Effector memory CD4-positive, alpha-beta T cell (primary cell): ENCODE results near the gene VAMP2.
A peak's percentile ranks its signal among the peaks of the same experiment; 100 is the strongest.

Experiments used
- DNase-seq, 3 donors: peaks; one replicate each; pipeline ENCODE4 v3.0.0-alpha.2; 2020
- H3K27ac ChIP-seq: 2 replicates; pipeline ENCODE4 v1.7.0; 2013; ENCODE audit warnings: mild to moderate bottlenecking, low read length, moderate library complexity; ENCODE audit not compliant: insufficient read depth, poor library complexity, severe bottlenecking
- H3K27me3 ChIP-seq: replicated peaks from 2 replicates; pipeline ENCODE4 v1.7.0; 2013; ENCODE audit warnings: mild to moderate bottlenecking, low read length; ENCODE audit not compliant: insufficient read depth, control insufficient read depth, poor library complexity, severe bottlenecking
- H3K36me3 ChIP-seq: 2 replicates; pipeline ENCODE4 v1.7.0; 2013; ENCODE audit warnings: mild to moderate bottlenecking, low read length, moderate library complexity; ENCODE audit not compliant: control insufficient read depth, insufficient read depth
- H3K4me1 ChIP-seq: 2 replicates; pipeline ENCODE4 v1.7.0; 2013; ENCODE audit warnings: low read length, mild to moderate bottlenecking; ENCODE audit not compliant: control insufficient read depth, insufficient read depth, poor library complexity, severe bottlenecking
- H3K4me3 ChIP-seq: 2 replicates; pipeline ENCODE4 v1.7.0; 2013; ENCODE audit warnings: low read length, low read depth, mild to moderate bottlenecking; ENCODE audit not compliant: insufficient read depth, poor library complexity, severe bottlenecking
- H3K9me3 ChIP-seq: 2 replicates; pipeline ENCODE4 v1.7.0; 2013; ENCODE audit warnings: mild to moderate bottlenecking, low read length, moderate library complexity; ENCODE audit not compliant: control insufficient read depth

The VAMP2 gene

GRCh38 chr17:8142158-8142886, 20.4 kb downstream of the VAMP2 start:
- no peaks in the 10 kb centered on the region for H3K27me3 ChIP-seq
- H3K4me3 ChIP-seq: no peak overlapping the region
- no peak overlapping the region for H3K27ac ChIP-seq
- H3K9me3 ChIP-seq: no peaks in the 10 kb centered on the region
- peaks cover 61% of the 10 kb centered on the region for H3K36me3 ChIP-seq
- DNase-seq: no peak
- peaks cover 7% of the 10 kb centered on the region for H3K4me1 ChIP-seq

DNA sequence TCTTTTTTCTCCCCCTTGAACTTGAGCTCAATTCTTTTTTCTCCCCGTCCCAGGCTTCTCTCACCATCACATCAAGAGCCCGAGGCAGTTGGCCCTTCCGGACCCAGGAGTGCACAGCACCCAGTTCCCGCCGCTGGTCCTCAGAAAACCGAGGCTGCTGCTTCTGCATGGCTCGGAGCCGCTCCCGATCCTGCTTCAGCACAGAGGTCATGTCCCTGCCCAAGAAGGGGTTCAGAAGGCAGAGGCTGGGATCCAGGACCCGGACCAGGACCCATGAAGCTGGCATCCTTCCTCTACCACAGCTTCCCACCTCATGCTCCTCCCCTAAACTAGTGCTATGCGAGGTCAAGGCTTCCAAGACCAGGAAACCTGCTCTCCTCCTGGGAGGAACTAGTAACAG, 21.0 kb downstream of the VAMP2 start:
- DNase-seq: no peak
- no peak overlapping the region for H3K27ac ChIP-seq
- H3K36me3 ChIP-seq: peaks cover 55% of the 10 kb centered on the region
- no peaks in the 10 kb centered on the region for H3K27me3 ChIP-seq
- peaks cover 7% of the 10 kb centered on the region for H3K4me1 ChIP-seq
- no peak overlapping the region for H3K4me3 ChIP-seq
- no peaks in the 10 kb centered on the region for H3K9me3 ChIP-seq

- no peak for DNase-seq
- H3K4me1 ChIP-seq: peaks cover 7% of the 10 kb centered on the region
- H3K36me3 ChIP-seq: peaks cover 48% of the 10 kb centered on the region
- no peak overlapping the region for H3K4me3 ChIP-seq
- no peak overlapping the region for H3K27ac ChIP-seq
- no peaks in the 10 kb centered on the region for H3K27me3 ChIP-seq
- no peaks in the 10 kb centered on the region for H3K9me3 ChIP-seq
Observed at GRCh38 chr17:8141045-8141444, 21.7 kb downstream of the VAMP2 start.

DNA sequence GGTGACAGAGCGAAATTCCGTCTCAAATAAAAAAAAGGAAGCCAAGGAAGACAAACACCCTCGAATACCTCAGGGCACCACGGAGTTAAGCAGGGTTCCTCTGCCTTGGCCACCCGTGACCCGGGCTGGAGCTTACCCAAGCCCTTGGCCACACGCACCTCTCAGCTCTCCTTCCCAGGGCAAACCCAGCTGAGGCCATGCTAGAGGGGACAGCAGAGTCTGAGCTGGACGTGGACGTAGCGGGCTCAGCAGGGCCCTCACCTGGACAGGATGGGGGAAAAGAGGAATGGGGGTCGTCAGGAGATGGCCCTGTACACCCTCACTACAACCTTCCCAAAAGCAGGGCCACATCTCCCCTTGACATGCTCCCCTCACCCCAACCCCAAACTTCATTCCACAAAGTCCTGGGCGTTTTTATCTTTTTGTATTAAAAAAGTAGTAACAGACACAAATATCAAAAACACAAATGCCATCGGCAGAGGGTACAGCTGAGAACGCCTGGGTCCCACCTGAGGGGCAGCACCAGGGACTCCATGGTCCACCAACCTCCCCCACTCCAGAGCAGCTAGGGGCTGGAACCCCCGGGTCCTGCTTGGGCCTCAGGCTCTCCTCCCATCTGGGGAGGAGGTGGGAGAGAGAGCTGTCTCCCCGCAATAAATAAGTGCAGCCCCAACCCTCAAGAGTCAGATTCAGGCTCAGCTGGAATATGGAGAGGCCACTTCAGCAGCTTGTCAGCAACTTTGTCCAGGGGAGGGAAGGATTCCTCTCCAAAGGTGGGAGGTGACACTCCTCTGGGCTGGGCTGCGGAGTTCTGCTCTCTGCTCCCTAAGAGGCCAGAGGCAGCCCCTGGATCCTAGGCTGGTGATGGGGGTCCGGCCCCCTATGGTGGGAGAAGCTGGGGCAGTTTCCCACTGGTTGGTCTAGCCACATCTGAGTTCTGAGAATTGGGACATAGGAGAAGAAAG, 22.4 kb downstream of the VAMP2 start:
- H3K27me3 ChIP-seq: no peaks in the 10 kb centered on the region
- H3K27ac ChIP-seq: no peak overlapping the region
- no peak for DNase-seq
- peaks cover 41% of the 10 kb centered on the region for H3K36me3 ChIP-seq
- H3K4me1 ChIP-seq: peaks cover 7% of the 10 kb centered on the region
- H3K4me3 ChIP-seq: no peak overlapping the region
- H3K9me3 ChIP-seq: no peaks in the 10 kb centered on the region

- DNase-seq: peak; percentile 88 to 90 (median 90)
- H3K9me3 ChIP-seq: no peaks in the 10 kb centered on the region
- H3K36me3 ChIP-seq: peaks cover 28% of the 10 kb centered on the region
- peak overlapping the region; percentile 83 for H3K27ac ChIP-seq
- peak overlapping the region; percentile 52 for H3K4me3 ChIP-seq
- H3K4me1 ChIP-seq: peaks cover 7% of the 10 kb centered on the region
- no peaks in the 10 kb centered on the region for H3K27me3 ChIP-seq
Observed at GRCh38 chr17:8138672-8139371, 23.9 kb downstream of the VAMP2 start.

DNA sequence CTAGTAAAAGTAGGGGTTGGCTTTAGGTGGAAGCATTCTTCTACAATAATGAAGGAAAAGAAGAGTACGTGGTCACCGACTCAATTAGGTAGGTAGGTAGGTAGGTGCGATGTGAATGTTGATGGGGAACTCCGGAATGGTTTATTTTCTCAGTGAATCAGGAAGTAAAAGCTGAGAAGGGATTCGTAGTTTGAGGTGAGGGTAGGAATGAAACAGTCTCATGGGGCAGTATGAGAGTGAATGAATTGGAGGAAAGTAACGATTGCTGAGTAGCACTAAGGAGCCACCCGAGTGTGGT, 24.4 kb downstream of the VAMP2 start:
- Histone ChIP-seq H3K36me3 (peaks cover 23% of the 10 kb centered on the region), H3K4me1 (peaks cover 7% of the 10 kb centered on the region), H3K4me3 (peak overlapping the region; percentile 52), H3K27me3 (no peaks in the 10 kb centered on the region), H3K9me3 (no peaks in the 10 kb centered on the region), H3K27ac (peak overlapping the region; percentile 83)
- no peak for DNase-seq

DNA sequence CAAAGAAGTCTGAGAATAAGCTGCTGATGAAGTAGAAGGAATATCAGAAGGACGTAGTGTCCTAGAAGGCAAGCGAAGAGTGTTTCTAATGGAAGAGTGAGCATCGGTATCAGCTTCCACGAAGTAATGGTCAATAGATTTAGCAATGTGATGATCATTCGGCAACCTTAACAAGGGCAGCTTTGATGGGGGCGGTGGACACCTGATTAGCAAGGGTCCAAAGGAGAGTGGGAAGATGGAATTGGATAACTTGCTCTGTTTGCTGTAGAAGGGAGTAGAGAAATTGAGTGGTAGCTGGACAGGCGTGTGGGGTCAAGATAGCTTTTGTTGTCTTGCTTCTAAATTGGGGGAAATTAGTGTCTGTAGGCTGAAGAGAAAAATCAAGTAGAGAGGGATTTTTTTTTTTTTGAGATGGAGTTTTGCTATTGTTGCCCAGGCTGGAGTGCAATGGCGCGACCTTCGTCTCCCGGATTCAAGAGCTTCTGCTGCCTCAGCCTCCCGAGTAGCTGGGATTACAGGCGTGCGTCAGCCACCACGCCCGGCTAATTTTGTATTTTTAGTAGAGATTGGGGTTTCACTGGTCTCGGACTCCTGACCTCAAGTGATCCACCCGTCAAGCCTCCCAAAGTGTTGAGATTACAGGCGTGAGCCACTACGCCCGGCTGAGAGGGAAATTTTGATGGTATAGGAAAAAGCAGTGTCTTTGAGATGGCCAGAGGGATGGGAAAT, 24.9 kb downstream of the VAMP2 start:
- peak overlapping the region; percentile 83 for H3K27ac ChIP-seq
- H3K27me3 ChIP-seq: no peaks in the 10 kb centered on the region
- no peak for DNase-seq
- H3K4me3 ChIP-seq: peak overlapping the region; percentile 52
- peaks cover 18% of the 10 kb centered on the region for H3K36me3 ChIP-seq
- H3K4me1 ChIP-seq: peaks cover 7% of the 10 kb centered on the region
- no peaks in the 10 kb centered on the region for H3K9me3 ChIP-seq

DNA sequence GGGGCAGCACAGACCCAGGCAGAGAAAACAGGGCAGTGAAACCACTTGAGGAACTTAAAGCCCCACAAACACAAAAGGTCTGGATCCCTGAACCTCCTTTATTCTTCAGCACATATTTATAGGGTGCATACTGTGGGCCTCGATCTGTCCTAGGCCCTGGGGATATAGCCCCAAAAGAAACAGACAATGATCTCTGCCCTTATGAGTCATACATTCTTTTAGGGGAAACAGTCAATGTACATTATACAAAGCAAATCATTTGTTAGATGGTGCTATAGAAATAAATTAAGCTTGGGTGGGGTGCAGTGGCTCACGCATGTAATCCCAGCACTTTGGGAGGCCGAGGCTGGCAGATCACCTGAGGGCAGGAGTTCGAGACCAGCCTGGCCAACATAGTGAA, 28.8 kb downstream of the VAMP2 start:
- no peak for DNase-seq

DNA sequence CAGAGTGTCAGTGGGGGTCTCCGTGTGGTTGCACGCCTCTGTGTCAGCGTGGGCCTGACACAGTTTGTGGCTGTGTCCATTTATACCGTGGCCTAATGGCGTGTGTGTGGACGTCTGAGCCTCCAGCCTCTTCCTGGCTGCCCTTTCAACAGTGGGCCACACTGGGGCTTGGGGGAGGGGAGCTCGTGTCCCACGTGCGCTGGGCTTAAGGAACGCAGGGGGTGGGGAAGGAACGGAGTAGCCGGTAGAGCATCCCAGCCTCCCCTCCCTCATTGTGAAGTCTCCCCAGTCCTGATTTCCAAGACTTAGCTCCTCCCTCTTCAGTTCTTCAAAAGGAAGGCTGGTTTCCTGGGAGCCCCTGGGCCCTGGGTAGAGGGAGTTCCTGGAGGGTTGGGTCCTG, 29.3 kb downstream of the VAMP2 start:
- no peaks in the 10 kb centered on the region for H3K27me3 ChIP-seq
- H3K4me1 ChIP-seq: peaks cover 5% of the 10 kb centered on the region
- H3K36me3 ChIP-seq: no peaks in the 10 kb centered on the region
- DNase-seq: no peak
- H3K27ac ChIP-seq: no peak overlapping the region
- H3K9me3 ChIP-seq: no peaks in the 10 kb centered on the region
- no peak overlapping the region for H3K4me3 ChIP-seq

More for the DNA sequence above, 28.8 kb downstream of the VAMP2 start:
- H3K4me3 ChIP-seq: no peak overlapping the region
- H3K4me1 ChIP-seq: peaks cover 7% of the 10 kb centered on the region
- H3K9me3 ChIP-seq: no peaks in the 10 kb centered on the region
- H3K27me3 ChIP-seq: no peaks in the 10 kb centered on the region
- H3K27ac ChIP-seq: no peak overlapping the region
- H3K36me3 ChIP-seq: no peaks in the 10 kb centered on the region
